NCI-H2171 treated with DMSO at 0.1 percent for 48 hours (cell line): ENCODE measurements around the gene SF3B5.
"Not testable (repeated sequence)": the region's sequence is repeated elsewhere in the genome, so short reads cannot be mapped to it uniquely, and the experiment has no call there.

Source experiments
- DNase-seq: peaks from one replicate; lab custom pipeline; 2025; lab: John Stamatoyannopoulos, UW

Gene SF3B5

DNA sequence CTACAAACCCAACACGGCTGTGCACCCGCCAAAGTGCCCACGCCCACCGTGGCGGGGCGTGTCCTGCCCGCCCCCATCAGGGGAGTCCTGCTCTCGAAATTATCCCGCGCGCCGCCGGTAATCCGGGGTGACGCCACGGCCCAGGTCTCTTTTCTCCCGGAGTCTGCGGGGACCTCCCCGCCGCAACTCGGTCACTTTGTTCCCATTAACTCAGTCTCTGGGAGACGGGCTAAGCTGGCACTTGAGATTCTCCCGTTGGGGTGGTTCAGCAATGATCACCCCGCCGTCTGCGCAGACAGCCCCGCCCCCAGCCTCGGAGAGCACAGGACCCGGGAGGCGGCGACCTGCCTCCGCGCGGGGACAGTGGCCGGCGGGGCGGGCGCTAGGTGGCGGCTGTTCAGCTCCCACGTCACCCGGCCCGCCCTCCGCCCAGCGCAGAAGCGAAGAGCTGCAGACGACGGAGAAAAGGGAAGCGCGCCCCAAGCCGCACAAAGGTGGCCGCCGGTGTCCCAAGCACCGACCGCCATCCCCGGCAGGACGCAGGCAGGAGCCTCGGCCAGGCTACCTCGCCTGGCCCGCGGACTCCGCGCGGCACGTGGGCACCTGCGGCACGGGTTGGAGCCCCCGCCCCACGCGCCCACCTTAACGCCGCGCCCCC is 31.5 kb downstream of the SF3B5 start:
- DNase-seq: peak; percentile 61

DNA sequence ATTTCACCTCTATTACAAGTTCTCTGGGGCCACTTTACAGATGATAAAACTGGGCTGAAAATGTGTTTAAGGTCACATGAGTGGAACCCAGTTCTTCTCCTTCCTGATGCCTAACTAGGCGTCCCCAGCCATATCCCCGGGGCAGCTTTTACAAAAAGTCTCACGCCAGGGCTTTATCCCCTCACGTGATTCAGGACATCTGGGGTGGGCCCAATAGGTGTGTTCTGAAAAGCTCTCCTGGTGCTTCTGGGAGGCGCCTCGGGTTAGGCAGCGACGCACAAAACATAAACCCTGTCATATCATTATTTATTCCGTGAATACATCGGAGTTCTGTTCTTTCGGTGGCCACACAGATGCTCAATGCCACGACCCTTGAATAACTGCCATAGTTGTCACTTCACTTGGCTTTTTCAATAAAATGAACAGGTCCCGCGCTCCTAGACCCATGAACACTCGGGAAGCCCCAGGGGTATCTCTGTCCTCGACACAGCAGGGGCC is 32.1 kb downstream of the SF3B5 start:
- DNase-seq: no peak

DNA sequence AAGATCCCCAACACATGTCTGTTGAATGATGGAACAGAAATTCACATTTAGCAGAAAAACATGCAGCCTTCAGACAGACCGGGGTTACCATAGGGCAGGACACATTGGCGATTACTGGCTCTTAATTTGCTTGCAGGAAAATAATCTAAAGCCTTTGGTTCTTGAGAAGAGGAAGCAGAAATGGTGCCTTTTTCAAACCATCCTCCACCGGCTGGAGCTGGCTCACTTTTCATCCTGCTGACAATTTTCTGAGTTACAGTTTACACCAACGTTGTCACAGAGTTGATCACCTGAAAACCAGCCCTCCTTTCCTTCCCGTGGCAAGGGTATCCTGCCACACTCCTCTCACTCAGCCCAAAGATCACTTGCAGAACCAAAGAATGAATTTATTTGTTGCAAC is 32.6 kb downstream of the SF3B5 start:
- DNase-seq: no peak

DNA sequence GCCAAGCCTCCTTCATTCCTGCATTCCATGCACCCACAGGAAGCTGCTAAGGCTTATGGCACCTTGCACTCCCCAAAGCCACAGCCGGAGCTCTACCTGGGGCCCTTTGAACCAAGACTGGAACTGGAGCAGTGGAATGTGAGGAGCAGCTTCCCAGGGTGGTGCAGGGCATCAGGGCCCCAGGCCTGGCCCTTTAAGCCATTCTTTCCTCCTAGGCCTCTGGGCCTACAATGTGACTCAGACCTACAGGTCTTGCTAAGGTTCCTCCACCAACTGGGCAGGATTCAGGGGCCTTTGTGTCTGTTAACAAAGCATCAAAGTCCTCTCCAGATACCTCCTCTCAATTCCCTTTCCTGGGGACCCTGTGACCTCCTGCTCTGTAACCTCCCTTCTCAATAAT is 36.2 kb downstream of the SF3B5 start:
- DNase-seq: no peak

DNA sequence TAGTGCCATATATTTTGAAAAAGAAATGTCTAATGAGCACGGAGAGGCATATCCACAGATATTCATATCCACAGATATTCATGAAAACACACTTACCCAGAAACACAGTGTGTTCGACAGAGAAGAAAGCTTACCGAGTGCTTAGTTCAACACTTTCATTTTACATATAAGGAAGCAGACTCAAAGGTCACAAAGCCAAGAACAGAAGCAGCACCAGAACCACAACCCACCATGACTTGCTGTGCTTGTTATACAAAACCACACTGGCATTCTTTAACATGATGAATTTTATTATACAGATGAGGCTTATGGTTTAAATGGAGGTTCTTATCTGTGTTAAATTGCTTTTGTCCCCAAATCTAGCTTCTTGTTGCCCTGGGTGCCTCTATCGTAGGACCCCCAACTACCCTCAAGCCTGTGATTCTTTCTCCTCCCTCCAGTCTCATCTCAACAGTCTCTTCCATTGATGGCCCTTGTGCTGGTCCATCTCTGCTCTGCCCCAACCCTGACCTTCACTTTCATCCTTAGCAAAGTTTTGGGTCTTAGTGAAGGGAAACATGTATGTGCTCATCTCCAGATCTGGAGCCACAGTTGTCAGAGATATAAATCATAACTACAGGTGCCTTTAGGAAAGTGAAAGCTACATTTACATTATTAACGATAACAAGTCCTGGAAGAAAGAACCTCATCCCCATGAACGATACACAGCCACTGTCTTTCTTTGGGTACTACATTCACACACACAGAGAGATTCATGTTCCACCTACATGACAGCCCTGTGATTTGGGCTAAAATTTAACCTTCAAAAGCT is 40.0 kb downstream of the SF3B5 start:
- DNase-seq: no peak

DNA sequence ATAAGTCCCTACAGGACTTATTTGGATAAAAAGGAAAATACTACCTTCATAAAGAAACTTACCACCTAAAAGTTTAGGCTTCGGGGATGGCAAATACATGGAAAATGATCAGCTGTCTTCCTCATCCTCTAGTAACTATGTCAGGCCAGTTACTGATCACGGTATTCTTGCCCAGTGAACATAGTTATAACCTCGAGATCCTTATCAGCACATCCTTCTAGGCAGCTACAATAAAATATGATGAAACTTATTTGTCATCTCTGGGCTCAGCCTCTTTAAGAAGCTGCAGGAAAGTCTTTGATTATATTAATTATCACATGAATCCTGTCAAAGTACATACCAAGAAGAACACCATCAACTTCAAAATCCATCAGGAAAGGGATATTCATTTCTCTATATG is 41.8 kb downstream of the SF3B5 start:
- DNase-seq: no peak

DNA sequence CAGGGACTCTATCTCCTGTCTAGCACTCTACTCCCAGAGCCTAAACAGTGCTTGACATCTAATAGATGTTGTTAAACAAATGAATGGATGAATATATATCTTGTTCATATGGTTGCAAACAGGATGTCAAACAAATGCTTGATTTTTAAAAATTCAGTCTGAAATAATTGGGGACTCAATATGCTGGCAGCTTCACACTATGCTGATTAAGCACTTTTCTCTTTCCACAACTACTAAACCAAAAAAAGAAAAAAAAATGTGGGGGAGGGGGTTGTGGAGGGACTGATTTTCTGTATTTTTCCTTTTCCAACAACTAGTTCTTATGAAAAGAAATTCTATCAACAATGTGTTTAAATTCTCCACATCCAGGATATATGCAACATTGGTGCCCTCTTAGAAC is 42.9 kb downstream of the SF3B5 start:
- no peak for DNase-seq

DNA sequence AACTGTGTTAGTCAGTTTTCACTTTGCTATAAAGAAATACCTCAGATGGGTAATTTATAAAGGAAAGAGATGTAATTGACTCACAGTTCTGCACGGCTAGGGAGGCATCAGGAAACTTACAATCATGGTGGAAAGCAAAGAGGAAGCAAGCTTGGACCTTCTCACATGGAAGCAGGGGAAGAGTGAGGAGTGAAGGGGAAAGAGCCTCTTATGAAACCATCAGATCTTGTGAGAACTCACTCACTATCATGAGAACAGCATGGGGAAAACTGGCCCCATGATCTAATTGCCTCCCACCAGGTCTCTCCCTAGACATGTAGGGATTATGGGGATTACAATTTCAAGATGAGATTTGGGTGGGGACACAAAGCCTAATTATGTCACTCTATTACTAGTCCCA is 46.0 kb downstream of the SF3B5 start:
- DNase-seq: no peak

DNA sequence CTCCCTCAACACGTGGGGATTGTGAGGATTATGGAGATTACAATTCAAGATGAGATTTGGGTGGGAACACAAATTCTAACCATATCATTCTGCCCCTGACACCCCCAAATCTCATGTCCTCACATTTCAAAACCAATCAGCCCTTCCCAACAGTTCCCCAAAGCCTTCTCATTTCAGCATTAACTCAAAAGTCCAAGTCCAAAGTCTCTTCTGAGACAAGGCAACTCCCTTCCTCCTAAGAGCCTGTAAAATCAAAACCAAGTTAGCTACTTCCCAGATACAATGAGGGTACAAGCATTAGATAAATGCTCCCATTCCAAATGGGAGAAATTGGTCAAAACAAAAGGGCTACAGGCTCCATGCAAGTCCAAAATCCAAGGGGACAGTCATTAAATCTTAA is 47.7 kb downstream of the SF3B5 start:
- DNase-seq: no peak

DNA sequence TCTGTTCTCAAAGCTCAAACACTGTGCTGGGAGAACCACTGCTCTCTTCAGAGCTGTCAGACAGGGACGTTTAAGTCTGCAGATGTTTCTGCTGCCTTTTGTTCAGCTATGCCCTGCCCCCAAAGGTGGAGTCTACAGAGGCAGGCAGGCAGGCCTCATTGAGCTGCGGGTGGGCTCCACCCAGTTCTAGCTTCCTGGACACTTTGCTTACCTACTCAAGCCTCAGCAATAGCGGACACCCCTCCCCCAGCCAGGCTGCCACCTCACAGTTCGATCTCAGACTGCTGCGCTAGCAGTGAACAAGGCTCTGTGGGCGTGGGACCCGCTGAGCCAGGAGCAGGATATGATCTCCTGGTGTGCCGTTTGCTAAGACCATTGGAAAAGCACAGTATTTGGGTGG is 48.7 kb downstream of the SF3B5 start:
- DNase-seq: not testable (repeated sequence)

DNA sequence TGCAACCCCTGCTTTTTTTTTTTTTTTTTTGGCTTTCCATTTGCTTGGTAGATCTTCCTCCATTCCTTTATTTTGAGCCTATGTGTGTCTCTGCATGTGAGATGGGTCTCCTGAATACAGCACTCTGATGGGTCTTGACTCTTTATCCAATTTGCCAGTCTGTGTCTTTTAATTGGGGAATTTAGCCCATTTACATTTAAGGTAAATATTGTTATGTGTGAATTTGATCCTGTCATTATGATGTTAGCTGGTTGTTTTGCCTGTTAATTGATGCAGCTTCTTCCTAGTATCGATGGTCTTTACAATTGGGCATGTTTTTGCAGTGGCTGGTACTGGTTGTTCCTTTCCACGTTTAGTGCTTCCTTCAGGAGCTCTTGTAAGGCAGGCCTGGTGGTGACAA is 50.4 kb downstream of the SF3B5 start:
- DNase-seq: not testable (repeated sequence)
